K562 (cell line): ENCODE results near the gene UBQLN3. TPM values are rescaled to one million over a fixed set of nuclear protein-coding genes. Genes with fewer than 3 reads are reported as not detected.

Experiments
- BRCA1 ChIP-seq, 2 experiments: fragments of 450-650 bp in 1 of 2; sonication (generic) in 1 of 2; formaldehyde crosslinking in 1 of 2; IDR thresholded peaks; 2 replicates each; pipeline versions ENCODE4 v1.5.0 to v1.6.1; 2017 to 2020; ENCODE audit warnings: mild to moderate bottlenecking in 1 of 2, missing genetic modification reagents in 1 of 2
- CEBPB ChIP-seq: fragments of 450-650 bp; IDR thresholded peaks from 2 replicates; pipeline ENCODE4 v1.6.1; 2016; ENCODE audit warnings: missing genetic modification characterization, missing compliant biosample characterization
- CTBP1 ChIP-seq: fragments of 450-650 bp; IDR thresholded peaks from 2 replicates; pipeline ENCODE4 v1.6.1; 2016; ENCODE audit warnings: borderline replicate concordance
- ERF ChIP-seq: fragments of 450-650 bp; formaldehyde crosslinking; IDR thresholded peaks from 2 replicates; pipeline ENCODE4 v1.4.0; 2020; ENCODE audit warnings: mild to moderate bottlenecking, mixed read lengths
- ETS2 ChIP-seq: IDR thresholded peaks from 2 replicates; pipeline ENCODE4 v1.6.1; 2016; ENCODE audit warnings: borderline replicate concordance, missing genetic modification characterization, mild to moderate bottlenecking, moderate library complexity, missing compliant biosample characterization; ENCODE audit not compliant: poor library complexity, severe bottlenecking
- GABPB1 ChIP-seq: sonication (generic); formaldehyde crosslinking; IDR thresholded peaks from 2 replicates; pipeline ENCODE4 v1.8.0; 2022; ENCODE audit warnings: mild to moderate bottlenecking, missing genetic modification reagents
- HOMEZ ChIP-seq: fragments of 250-450 bp; sonication (Bioruptor Pico); IDR thresholded peaks from 2 replicates; pipeline ENCODE4 v1.4.0; 2020; ENCODE audit warnings: mild to moderate bottlenecking, moderate library complexity
- RBM25 ChIP-seq: fragments of 200-400 bp; formaldehyde crosslinking; IDR thresholded peaks from 2 replicates; pipeline ENCODE4 v1.6.1; 2018; ENCODE audit warnings: low read length, low read depth, moderate library complexity; ENCODE audit not compliant: severe bottlenecking
- polyA plus RNA-seq, 8 experiments: library from polyadenylated mRNA; depleted of rRNA in 4 of 8; stranded (reverse) in 5 of 8; unstranded in 3 of 8; fragments of >200 nt; fragmentation: Nextera tagmentation in 2 of 8; fragmentation: Illumina TruSeq in 1 of 8; extraction: Ambion mirVana in 2 of 8; extraction: Trizol in 1 of 8; gene quantifications; 2 replicates each; pipeline versions ENCODE4 v1.2.1 to v1.2.3, GENCODE V29; 2011 to 2014; ENCODE audit warnings: inconsistent platforms in 1 of 8, missing spikeins in 1 of 8
- total RNA-seq, 7 experiments: library from RNA; depleted of rRNA in 6 of 7; stranded (reverse); fragments of >200 nt in 6 of 7; fragmentation: Illumina TruSeq in 2 of 7; extraction: Trizol in 2 of 7; gene quantifications; 2 replicates each; pipeline versions ENCODE4 v1.2.1 to v1.2.3, GENCODE V29; 2011 to 2021; ENCODE audit warnings: low replicate concordance in 1 of 7

Gene UBQLN3
- total and polyA plus RNA-seq, 9 of the 15 experiments (the other 6 are each of a cell fraction or from before 2014, with no cell fraction given), result 0.01 to 0.27 TPM; not detected in 7

- TF ChIP-seq HOMEZ (CRISPR knock-in tag) (no peak), GABPB1 (CRISPR knock-in tag) (no peak), ETS2 (tag) (no peak), CEBPB (tag) (no peak), ERF (CRISPR knock-in tag) (no peak), RBM25 (peak; percentile 70), CTBP1 (no peak), BRCA1 (IDR thresholded peaks at IDR 0.05) (no peak), BRCA1 (CRISPR knock-in tag; IDR thresholded peaks at IDR 0.05) (no peak)
Observed at GRCh38 chr11:5489576-5490357, 20.0 kb downstream of the UBQLN3 start (continued).
